Peyer's patch (tissue), 4 donors: ENCODE data around the gene STRN3.

Experiments
- POLR2A ChIP-seq, 2 donors: fragments of 450-650 bp; IDR thresholded peaks; one replicate each; pipeline ENCODE4 v1.5.1; 2017; ENCODE audit warnings: antibody characterized with exemption in 2 of 2, mild to moderate bottlenecking in 2 of 2, moderate library complexity in 2 of 2
- TF ChIP-seq, protein P1 (sequence below), 6 experiments: fragments of 450-650 bp in 4 of 6; fragments of 200-600 bp in 2 of 6; sonication (generic) in 1 of 6; IDR thresholded peaks; one replicate each; pipeline ENCODE4 v1.5.1; 2017 to 2019; ENCODE audit warnings: antibody characterized with exemption in 6 of 6, mild to moderate bottlenecking in 3 of 6, moderate library complexity in 1 of 6

DNA sequence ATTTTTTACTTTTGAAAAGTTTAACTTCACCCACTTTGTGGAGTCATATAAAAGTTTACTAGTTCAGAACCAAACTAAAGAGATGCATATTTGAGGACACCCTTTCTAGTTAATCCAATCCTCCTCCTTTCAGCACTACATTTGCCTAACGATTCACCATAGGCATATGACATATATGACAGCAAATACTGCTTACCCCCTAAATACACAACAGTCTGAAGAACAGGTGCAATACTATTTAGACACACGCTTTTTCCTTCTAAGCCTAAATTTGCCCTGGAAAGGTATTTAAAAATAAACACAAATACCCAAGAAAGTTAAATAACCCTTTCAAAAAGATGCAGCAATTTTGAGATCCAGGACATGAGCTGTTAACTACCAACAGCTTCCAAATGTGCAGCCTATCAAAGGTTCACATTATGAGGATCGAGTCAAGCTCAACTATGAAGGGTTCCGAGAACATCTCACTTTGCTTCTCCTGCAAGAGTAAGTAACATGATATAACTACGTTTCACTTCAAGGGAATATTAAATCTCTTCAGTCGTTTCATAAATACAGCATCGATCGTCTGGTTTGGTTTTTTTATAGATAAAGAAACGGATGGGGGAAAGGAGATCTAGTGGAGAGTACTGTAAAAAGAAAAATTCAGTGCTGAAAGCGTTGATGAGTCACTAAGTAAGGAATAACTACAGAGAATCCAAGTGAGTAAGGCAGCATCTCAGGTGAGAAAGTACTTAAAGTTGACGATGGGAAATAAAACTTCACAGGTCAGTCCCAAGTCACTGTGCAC is 1.4 kb downstream of the STRN3 start:
- no peak for TF ChIP-seq POLR2A (IDR thresholded peaks at IDR 0.05)
- TF ChIP-seq, protein P1, sequence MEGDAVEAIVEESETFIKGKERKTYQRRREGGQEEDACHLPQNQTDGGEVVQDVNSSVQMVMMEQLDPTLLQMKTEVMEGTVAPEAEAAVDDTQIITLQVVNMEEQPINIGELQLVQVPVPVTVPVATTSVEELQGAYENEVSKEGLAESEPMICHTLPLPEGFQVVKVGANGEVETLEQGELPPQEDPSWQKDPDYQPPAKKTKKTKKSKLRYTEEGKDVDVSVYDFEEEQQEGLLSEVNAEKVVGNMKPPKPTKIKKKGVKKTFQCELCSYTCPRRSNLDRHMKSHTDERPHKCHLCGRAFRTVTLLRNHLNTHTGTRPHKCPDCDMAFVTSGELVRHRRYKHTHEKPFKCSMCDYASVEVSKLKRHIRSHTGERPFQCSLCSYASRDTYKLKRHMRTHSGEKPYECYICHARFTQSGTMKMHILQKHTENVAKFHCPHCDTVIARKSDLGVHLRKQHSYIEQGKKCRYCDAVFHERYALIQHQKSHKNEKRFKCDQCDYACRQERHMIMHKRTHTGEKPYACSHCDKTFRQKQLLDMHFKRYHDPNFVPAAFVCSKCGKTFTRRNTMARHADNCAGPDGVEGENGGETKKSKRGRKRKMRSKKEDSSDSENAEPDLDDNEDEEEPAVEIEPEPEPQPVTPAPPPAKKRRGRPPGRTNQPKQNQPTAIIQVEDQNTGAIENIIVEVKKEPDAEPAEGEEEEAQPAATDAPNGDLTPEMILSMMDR (IDR thresholded peaks at IDR 0.05): no peak
